Retina (tissue), 1 donor: ENCODE measurements around the gene CPSF7.

Source experiments
- DNase-seq: peaks from one replicate; pipeline ENCODE4 v3.0.0-alpha.2; 2016

Gene CPSF7

GRCh38 chr11:61353131-61354067, 76.4 kb downstream of the CPSF7 start:
- DNase-seq = no peak
